ENCODE results near the gene CPT1B.
A peak's percentile ranks its signal among the peaks of the same experiment; 100 is the strongest.

DNA sequence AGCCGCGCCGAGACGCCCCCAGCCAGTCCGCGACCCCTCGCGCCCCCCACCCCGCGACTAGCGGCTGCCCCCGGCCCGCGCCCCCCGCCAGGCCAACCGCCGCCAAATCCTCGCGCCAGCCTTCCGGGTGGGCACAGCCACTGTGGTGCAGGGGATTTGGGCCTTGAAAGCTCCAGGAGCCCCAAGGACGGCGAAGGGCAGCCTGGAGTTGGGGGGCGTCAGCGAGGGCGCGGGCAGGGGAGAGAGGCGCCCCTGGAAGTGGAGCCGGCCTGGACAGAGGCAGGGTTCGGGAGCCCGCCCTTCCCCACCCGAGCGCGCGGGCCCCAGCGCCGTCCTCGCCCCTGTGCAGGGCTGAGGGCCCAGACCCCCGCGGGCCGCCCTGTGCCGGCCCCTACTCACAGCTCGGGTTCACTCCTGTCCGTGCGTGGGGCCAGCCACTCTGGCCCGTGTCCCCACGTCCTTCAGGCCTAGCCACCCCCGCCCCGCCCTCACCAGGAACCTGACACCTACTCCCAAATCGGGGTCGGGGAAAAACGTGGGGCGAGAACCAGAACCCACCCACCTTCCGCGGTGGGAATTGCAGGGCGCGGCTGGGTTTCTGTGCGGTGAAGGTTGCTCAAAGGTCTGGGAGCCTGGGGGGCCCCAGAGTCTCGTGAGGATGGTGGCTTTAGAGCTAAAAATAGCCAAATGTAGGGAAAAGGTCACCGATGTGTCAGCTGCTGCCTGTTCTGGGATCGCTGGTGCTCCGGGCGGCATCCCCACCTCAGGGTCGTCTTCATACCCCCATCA is at the start of gene CPT1B:
- TF ChIP-seq POLR2A (IDR thresholded peaks at IDR 0.05): peak; percentile 38 to 48
- TF ChIP-seq, protein P1, sequence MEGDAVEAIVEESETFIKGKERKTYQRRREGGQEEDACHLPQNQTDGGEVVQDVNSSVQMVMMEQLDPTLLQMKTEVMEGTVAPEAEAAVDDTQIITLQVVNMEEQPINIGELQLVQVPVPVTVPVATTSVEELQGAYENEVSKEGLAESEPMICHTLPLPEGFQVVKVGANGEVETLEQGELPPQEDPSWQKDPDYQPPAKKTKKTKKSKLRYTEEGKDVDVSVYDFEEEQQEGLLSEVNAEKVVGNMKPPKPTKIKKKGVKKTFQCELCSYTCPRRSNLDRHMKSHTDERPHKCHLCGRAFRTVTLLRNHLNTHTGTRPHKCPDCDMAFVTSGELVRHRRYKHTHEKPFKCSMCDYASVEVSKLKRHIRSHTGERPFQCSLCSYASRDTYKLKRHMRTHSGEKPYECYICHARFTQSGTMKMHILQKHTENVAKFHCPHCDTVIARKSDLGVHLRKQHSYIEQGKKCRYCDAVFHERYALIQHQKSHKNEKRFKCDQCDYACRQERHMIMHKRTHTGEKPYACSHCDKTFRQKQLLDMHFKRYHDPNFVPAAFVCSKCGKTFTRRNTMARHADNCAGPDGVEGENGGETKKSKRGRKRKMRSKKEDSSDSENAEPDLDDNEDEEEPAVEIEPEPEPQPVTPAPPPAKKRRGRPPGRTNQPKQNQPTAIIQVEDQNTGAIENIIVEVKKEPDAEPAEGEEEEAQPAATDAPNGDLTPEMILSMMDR (IDR thresholded peaks at IDR 0.05 in 4 of 5, conservative IDR thresholded peaks at IDR 0.05 in 1 of 5): peak in 1 of 5 experiments; percentile 17
